ENCODE results near the gene GNB1. TPM values are rescaled to one million over a fixed set of nuclear protein-coding genes. Genes with fewer than 3 reads are reported as not detected.

The GNB1 gene
- total RNA-seq, 1 donor = 88.7 TPM

- Histone ChIP-seq H3K27me3 (ENCODE audit: insufficient read depth, low read length) (no peaks in the 10 kb centered on the region), H3K4me3 (ENCODE audit: insufficient read depth, low read length) (no peak overlapping the region), H3K36me3 (ENCODE audit: insufficient read depth, low read length) (peaks cover 77% of the 10 kb centered on the region), H3K4me2 (ENCODE audit: insufficient read depth, low read length) (no peak overlapping the region), H2AFZ (ENCODE audit: low read length) (no peak overlapping the region), H4K20me1 (ENCODE audit: insufficient read depth, low read length) (peaks cover 62% of the 10 kb centered on the region), H3K9me3 (ENCODE audit: low read depth, low read length) (no peaks in the 10 kb centered on the region), H3K79me2 (ENCODE audit: insufficient read depth, low read length) (peaks cover 90% of the 10 kb centered on the region), H3K4me1 (ENCODE audit: insufficient read depth, low read length) (no peaks in the 10 kb centered on the region), H3K27ac (ENCODE audit: low read depth, low read length) (no peak overlapping the region)
- DNase-seq (ENCODE audit: insufficient read length, low spot score, missing footprints) = peak; percentile 73
- peak; percentile 25 for TF ChIP-seq CTCF (IDR thresholded peaks at IDR 0.05; ENCODE audit: extremely low read depth, low read depth, low read length)
Observed at GRCh38 chr1:1796466-1796865, 94.4 kb downstream of the GNB1 start.

GRCh38 chr1:1794999-1795398 lies 95.9 kb downstream of the GNB1 start:
- peaks cover 86% of the 10 kb centered on the region for H3K79me2 ChIP-seq (ENCODE audit: insufficient read depth, low read length)
- no peak for TF ChIP-seq CTCF (IDR thresholded peaks at IDR 0.05; ENCODE audit: extremely low read depth, low read depth, low read length)
- peaks cover 53% of the 10 kb centered on the region for H4K20me1 ChIP-seq (ENCODE audit: insufficient read depth, low read length)

GRCh38 chr1:1793481-1794244 lies 97.2 kb downstream of the GNB1 start:
- peaks cover 52% of the 10 kb centered on the region for H4K20me1 ChIP-seq (ENCODE audit: insufficient read depth, low read length)
- H3K79me2 ChIP-seq (ENCODE audit: insufficient read depth, low read length) = peaks cover 85% of the 10 kb centered on the region

More at GRCh38 chr1:1794999-1795398, 95.9 kb downstream of the GNB1 start:
- Histone ChIP-seq H3K27ac (ENCODE audit: low read depth, low read length) (no peak overlapping the region), H3K4me1 (ENCODE audit: insufficient read depth, low read length) (no peaks in the 10 kb centered on the region), H2AFZ (ENCODE audit: low read length) (no peak overlapping the region), H3K4me3 (ENCODE audit: insufficient read depth, low read length) (no peak overlapping the region), H3K4me2 (ENCODE audit: insufficient read depth, low read length) (no peak overlapping the region), H3K36me3 (ENCODE audit: insufficient read depth, low read length) (peaks cover 81% of the 10 kb centered on the region), H3K9me3 (ENCODE audit: low read depth, low read length) (no peaks in the 10 kb centered on the region), H3K27me3 (ENCODE audit: insufficient read depth, low read length) (no peaks in the 10 kb centered on the region)
- peak; percentile 23 for DNase-seq (ENCODE audit: insufficient read length, low spot score, missing footprints)

More at GRCh38 chr1:1793481-1794244, 97.2 kb downstream of the GNB1 start:
- Histone ChIP-seq H3K9me3 (ENCODE audit: low read depth, low read length) (no peaks in the 10 kb centered on the region), H3K27me3 (ENCODE audit: insufficient read depth, low read length) (no peaks in the 10 kb centered on the region), H3K4me1 (ENCODE audit: insufficient read depth, low read length) (peaks cover 1% of the 10 kb centered on the region), H3K36me3 (ENCODE audit: insufficient read depth, low read length) (peaks cover 81% of the 10 kb centered on the region), H3K4me2 (ENCODE audit: insufficient read depth, low read length) (no peak overlapping the region), H3K27ac (ENCODE audit: low read depth, low read length) (peak overlapping the region; percentile 12), H2AFZ (ENCODE audit: low read length) (no peak overlapping the region), H3K4me3 (ENCODE audit: insufficient read depth, low read length) (no peak overlapping the region)
- TF ChIP-seq CTCF (IDR thresholded peaks at IDR 0.05; ENCODE audit: extremely low read depth, low read depth, low read length) = no peak
- DNase-seq (ENCODE audit: insufficient read length, low spot score, missing footprints) = peak; percentile 71
